Panc1 (cell line): ENCODE measurements around the gene SLC7A9. TPM values are rescaled to one million over a fixed set of nuclear protein-coding genes. Genes with fewer than 3 reads are reported as not detected.
A peak's percentile ranks its signal among the peaks of the same experiment; 100 is the strongest.

ENCODE experiments used
- ATAC-seq: fragments of 200-7000 bp; cut with Tn5 transposase; 2 replicates; pipeline ENCODE4 v1.9.1; 2020; ENCODE audit warnings: mild to moderate bottlenecking, moderate library complexity
- BruUV-seq: library from RNA; stranded (reverse); fragments of 400-500 nt; replicated peaks from 2 replicates; lab custom pipeline; 2021; lab: Mats Ljungman, UMichigan
- CTCF ChIA-PET: fragments of 300-600 bp; sonication (Branson Sonifier 250); formaldehyde crosslinking; loops from one replicate; lab custom pipeline; 2022; ENCODE audit warnings: antibody characterized with exemption; lab: Charles Lee
- POLR2A ChIA-PET: fragments of 300-600 bp; sonication (Branson Sonifier 250); formaldehyde crosslinking; loops from one replicate; lab custom pipeline; 2022; ENCODE audit warnings: antibody characterized with exemption; lab: Charles Lee
- DNase-seq: peaks from one replicate; pipeline ENCODE4 v3.0.0-alpha.2; 2010; ENCODE audit warnings: low read depth, low spot score
- H3K27ac ChIP-seq: 2 replicates; pipeline ENCODE4 v1.5.1; 2011; ENCODE audit warnings: mild to moderate bottlenecking, low read length, inconsistent platforms
- H3K27me3 ChIP-seq: fragments of 200-500 bp; sonication (Bioruptor generic); 2 replicates; pipeline ENCODE4 v1.6.0; 2014; ENCODE audit warnings: low read length, inconsistent platforms; ENCODE audit not compliant: control insufficient read depth, insufficient read depth
- H3K36me3 ChIP-seq: fragments of 200-500 bp; sonication (Bioruptor generic); 2 replicates; pipeline ENCODE4 v1.5.1; 2014; ENCODE audit warnings: inconsistent platforms, mild to moderate bottlenecking, low read length, moderate library complexity; ENCODE audit not compliant: control insufficient read depth, insufficient read depth
- H3K4me1 ChIP-seq: 2 replicates; pipeline ENCODE4 v1.5.1; 2011; ENCODE audit warnings: inconsistent platforms, mild to moderate bottlenecking, low read length, moderate library complexity; ENCODE audit not compliant: control insufficient read depth, insufficient read depth
- H3K4me3 ChIP-seq, 2 experiments: 2 replicates each; pipeline ENCODE4 v1.5.1; 2011 to 2012; ENCODE audit warnings: low read depth in 2 of 2, low read length in 2 of 2, mild to moderate bottlenecking in 2 of 2, inconsistent platforms in 1 of 2, moderate library complexity in 1 of 2
- H3K9me3 ChIP-seq: fragments of 200-500 bp; sonication (Bioruptor generic); 2 replicates; pipeline ENCODE4 v1.5.1; 2014; ENCODE audit warnings: low read depth, mild to moderate bottlenecking, inconsistent platforms, low read length, moderate library complexity; ENCODE audit not compliant: control insufficient read depth, insufficient read depth
- CTCF ChIP-seq: fragments of 450-650 bp; IDR thresholded peaks from 2 replicates; pipeline ENCODE4 v1.5.1; 2017; ENCODE audit warnings: mild to moderate bottlenecking
- POLR2AphosphoS5 ChIP-seq: IDR thresholded peaks from 2 replicates; pipeline ENCODE4 v1.6.1; 2012; ENCODE audit warnings: mild to moderate bottlenecking, low read depth, low read length, moderate library complexity
- REST ChIP-seq, 2 experiments: IDR thresholded peaks; 2 replicates each; pipeline ENCODE4 v1.6.1; 2011 to 2012; ENCODE audit warnings: low read depth in 2 of 2, control low read depth in 1 of 2, low read length in 1 of 2, mild to moderate bottlenecking in 1 of 2, moderate library complexity in 1 of 2; ENCODE audit not compliant: insufficient read depth in 1 of 2
- SIN3A ChIP-seq: IDR thresholded peaks from 2 replicates; pipeline ENCODE4 v1.6.1; 2012; ENCODE audit warnings: low read depth, mild to moderate bottlenecking, low read length, moderate library complexity, borderline replicate concordance; ENCODE audit not compliant: insufficient read depth
- TCF7L2 ChIP-seq: IDR thresholded peaks from 2 replicates; pipeline ENCODE4 v1.6.1; 2011; ENCODE audit warnings: mild to moderate bottlenecking, low read depth, low read length, inconsistent platforms
- in situ Hi-C: cut with HindIII; loops from 2 replicates; pipeline ENCODE4 v1.10.0; 2016; ENCODE audit warnings: low sequenced_read_pairs, low pct_unique_long_range_greater_than_20kb
- intact Hi-C: fragments of 100-400 bp; cut with micrococcal nuclease; formaldehyde crosslinking; loops from one replicate; pipeline ENCODE4 v1.10.0; 2022; ENCODE audit not compliant: unreplicated experiment
- total RNA-seq: library from RNA; stranded (reverse); gene quantifications from one replicate; pipeline ENCODE4 v1.2.1, GENCODE V29; 2021; ENCODE audit not compliant: unreplicated experiment

SLC7A9 gene
- total RNA-seq, 1 experiment from 2014 or later, result 0.28 TPM

- DNase-seq (no peak), ATAC-seq (no peak)
- Histone ChIP-seq H3K4me3 (no peak overlapping the region), H3K4me1 (no peaks in the 10 kb centered on the region), H3K36me3 (no peaks in the 10 kb centered on the region), H3K27me3 (no peaks in the 10 kb centered on the region), H3K9me3 (no peaks in the 10 kb centered on the region), H3K27ac (no peak overlapping the region)
- ChIA-PET POLR2A (no interaction called here), CTCF (no interaction called here)
- intact Hi-C loops, result no loop called here
- in situ Hi-C loops, result no loop called here
- BruUV-seq, result no TSS peak
- TF ChIP-seq POLR2AphosphoS5 (no peak), TCF7L2 (no peak), CTCF (no peak), REST (IDR thresholded peaks at IDR 0.05; ENCODE audit: insufficient read depth in 1 of 2, low read depth in 2 of 2, low read length in 1 of 2) (no peak), SIN3A (no peak)
These were observed 61.3 kb downstream of the SLC7A9 start for GRCh38 chr19:32808236-32808635.

GRCh38 chr19:32802840-32803239 lies 66.7 kb downstream of the SLC7A9 start:
- H3K4me3 ChIP-seq, result no peak overlapping the region
- H3K36me3 ChIP-seq, result no peaks in the 10 kb centered on the region
- ChIA-PET POLR2A (no interaction called here), CTCF (no interaction called here)
- no peaks in the 10 kb centered on the region for H3K27me3 ChIP-seq
- no peak overlapping the region for H3K27ac ChIP-seq
- intact Hi-C loops (no loop called here), in situ Hi-C loops (no loop called here)
- DNase-seq (no peak), ATAC-seq (0 out of 2 replicates have a peak, but pooled peaks have one; percentile 24)
- H3K9me3 ChIP-seq, result no peaks in the 10 kb centered on the region
- TF ChIP-seq REST (IDR thresholded peaks at IDR 0.05; ENCODE audit: insufficient read depth in 1 of 2, low read depth in 2 of 2, low read length in 1 of 2), result no peak
- TF ChIP-seq POLR2AphosphoS5, result no peak
- H3K4me1 ChIP-seq, result no peaks in the 10 kb centered on the region
- BruUV-seq, result no TSS peak
